Measurements from ENCODE around the gene MPC2.

MPC2 gene

DNA sequence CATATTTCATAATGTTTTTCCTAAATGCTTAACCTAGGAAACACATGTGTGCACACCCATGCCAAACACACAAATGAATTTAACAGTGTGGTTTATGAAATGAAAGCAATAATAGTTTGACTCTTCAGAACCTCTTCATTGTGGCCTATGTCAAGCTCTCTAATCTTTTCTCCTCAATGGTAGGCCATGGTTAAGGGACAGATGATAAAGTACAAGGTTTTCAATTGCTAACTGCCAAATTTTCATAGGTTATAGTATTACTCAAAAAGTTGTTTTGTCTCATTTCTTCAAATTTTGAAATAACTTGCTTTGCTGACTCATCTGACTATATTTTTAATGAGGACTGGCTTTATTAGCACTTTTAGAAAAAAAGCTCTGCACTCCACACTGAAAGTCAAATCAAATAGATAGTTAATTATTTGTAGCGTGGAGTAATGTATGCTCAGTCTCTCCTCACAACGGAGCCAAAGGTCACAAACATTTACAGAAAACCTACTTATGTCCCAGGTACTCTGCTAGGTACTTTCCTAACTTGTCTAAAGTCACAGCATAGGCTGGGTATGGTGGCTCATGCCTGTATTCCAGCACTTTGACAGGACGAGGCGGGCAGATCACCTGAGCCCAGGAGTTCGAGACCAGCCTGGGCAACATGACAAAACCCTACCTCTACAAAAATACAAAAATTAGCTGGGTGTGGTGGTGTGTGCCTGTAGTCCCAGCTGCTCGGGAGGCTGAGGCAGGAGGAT lies 19.9 kb downstream of the MPC2 start:
- peak overlapping the region; percentile 31; the same call in 1 of the 2 replicates for H3K27ac ChIP-seq
- TF ChIP-seq, protein P1, sequence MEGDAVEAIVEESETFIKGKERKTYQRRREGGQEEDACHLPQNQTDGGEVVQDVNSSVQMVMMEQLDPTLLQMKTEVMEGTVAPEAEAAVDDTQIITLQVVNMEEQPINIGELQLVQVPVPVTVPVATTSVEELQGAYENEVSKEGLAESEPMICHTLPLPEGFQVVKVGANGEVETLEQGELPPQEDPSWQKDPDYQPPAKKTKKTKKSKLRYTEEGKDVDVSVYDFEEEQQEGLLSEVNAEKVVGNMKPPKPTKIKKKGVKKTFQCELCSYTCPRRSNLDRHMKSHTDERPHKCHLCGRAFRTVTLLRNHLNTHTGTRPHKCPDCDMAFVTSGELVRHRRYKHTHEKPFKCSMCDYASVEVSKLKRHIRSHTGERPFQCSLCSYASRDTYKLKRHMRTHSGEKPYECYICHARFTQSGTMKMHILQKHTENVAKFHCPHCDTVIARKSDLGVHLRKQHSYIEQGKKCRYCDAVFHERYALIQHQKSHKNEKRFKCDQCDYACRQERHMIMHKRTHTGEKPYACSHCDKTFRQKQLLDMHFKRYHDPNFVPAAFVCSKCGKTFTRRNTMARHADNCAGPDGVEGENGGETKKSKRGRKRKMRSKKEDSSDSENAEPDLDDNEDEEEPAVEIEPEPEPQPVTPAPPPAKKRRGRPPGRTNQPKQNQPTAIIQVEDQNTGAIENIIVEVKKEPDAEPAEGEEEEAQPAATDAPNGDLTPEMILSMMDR (conservative IDR thresholded peaks at IDR 0.05): no peak
- TF ChIP-seq ZFX (IDR thresholded peaks at IDR 0.05): no peak

DNA sequence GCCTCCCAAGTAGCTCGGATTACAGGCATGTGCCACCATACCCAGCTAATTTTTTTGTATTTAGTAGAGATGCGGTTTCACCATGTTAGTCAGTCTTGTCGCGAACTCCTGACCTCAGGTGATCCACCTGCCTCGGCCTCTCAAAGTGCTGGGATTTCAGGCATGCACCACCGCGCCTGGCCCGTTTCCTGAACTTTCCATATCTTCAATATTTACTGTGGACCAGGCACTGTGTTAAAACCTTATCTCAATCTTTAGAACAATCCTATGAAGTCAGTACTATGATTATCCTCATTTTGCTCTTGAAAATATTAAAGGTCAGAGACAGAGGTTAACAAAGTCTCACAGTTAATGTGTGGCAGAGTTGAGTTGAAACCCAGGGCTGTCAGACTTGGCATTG lies 21.3 kb downstream of the MPC2 start:
- TF ChIP-seq ZFX (IDR thresholded peaks at IDR 0.05): no peak
- TF ChIP-seq, protein P1 (conservative IDR thresholded peaks at IDR 0.05): no peak
- 0 out of 2 replicates have a peak overlapping the region, but pooled peaks have one; percentile 14 for H3K27ac ChIP-seq

DNA sequence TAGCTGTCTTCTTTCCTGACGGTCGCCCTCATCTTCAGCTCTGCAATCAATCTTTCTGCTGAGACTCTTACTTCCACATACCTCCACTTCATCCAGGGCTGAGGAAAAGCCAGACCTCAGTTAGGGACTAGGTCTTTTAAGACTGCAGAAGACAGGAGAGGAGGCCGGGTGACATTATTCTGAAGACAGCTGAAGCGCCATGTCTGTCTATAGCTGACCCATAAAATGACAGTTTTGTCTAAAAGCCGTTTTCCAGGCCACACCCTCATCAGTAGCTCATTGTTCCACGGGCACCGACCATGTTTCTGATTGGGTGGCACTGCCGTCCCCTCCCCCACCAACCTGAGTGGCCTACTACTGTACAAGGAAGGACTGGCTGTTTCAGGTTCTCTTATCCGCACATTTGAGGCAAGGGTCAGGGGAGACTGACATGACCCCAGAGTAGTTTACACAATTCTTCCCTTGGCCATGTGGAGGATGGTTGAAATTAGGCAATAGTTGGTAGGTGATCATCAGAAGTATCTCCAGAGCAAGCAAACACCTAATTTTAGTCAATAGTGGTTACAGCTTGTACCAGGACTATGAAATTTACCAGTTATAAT lies 22.9 kb downstream of the MPC2 start, which contains the start of gene ADCY10:
TSS of gene ADCY10 (minus strand) at position 240 of the 602 bp plus-strand sequence. CDS start 8,994 bp downstream, outside the sequence.
- TF ChIP-seq ZFX (IDR thresholded peaks at IDR 0.05): no peak
- TF ChIP-seq, protein P1 (conservative IDR thresholded peaks at IDR 0.05): no peak
- H3K27ac ChIP-seq: peak within 1 kb of the TSS; percentile 96

DNA sequence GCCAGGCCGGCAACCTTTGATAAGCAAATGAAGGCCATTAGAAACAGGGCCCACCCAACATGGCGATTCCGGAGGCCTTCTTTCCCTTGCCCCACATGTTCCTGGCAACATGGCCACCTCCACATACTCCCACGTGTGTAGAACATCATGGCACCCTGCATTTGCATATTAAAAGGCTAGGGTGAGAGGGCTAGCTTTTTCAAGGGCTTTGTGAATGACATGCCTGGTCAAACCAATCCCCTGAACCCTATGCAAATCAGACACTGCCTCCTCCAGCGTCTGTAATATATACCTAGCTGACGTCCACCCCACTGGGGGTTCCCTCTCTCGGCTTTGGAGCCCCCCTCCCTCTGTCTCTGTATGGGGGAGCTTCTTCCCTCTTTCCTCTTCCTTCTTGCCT lies 24.6 kb downstream of the MPC2 start:
- no peak for TF ChIP-seq ZFX (IDR thresholded peaks at IDR 0.05)
- TF ChIP-seq, protein P1 (conservative IDR thresholded peaks at IDR 0.05): no peak
- H3K27ac ChIP-seq: peak overlapping the region; percentile 96

DNA sequence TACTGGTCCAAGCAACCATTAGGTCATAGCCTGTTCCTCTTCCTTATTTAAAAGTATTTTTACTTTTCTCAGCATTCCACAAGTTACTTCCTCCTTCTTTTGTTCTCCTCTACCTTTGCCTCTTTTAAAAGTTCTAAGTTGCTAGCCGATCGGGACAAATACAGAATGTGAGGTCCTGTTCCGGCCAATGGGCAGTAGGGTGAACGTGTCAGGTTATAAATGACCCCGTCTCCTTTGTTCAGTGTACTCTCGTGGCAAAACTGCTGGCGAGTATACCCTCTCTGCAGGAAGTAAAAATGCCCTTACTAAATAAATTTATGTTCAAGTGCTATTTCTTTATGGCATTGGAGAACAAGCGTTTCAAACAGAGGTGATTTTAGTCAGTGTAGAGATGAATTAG lies 25.5 kb downstream of the MPC2 start:
- TF ChIP-seq, protein P1 (conservative IDR thresholded peaks at IDR 0.05): no peak
- no peak for TF ChIP-seq ZFX (IDR thresholded peaks at IDR 0.05)
- H3K27ac ChIP-seq: peak overlapping the region; percentile 96; the same call in 1 of the 2 replicates

DNA sequence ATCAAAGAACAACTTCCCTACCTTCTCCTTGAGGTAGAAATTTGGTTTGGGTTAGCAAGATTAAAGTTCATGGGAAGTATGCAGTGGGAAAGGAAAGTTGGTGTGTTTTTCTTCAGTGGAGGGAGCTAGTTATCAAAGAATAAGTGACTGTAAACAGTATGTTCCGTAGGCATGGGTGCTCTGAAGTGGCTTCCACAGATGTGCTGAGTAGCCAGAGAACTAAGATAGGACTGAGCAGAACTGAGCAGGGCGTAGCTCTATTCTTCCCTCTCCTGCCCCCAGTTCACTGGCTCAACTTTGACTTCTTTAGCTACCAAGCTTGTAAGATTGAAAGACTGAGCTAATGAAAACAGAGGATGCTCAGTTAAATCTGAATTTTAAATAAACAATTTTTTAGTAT lies 26.3 kb downstream of the MPC2 start:
- TF ChIP-seq, protein P1 (conservative IDR thresholded peaks at IDR 0.05): no peak
- H3K27ac ChIP-seq: peak overlapping the region; percentile 92; the same call in 1 of the 2 replicates

DNA sequence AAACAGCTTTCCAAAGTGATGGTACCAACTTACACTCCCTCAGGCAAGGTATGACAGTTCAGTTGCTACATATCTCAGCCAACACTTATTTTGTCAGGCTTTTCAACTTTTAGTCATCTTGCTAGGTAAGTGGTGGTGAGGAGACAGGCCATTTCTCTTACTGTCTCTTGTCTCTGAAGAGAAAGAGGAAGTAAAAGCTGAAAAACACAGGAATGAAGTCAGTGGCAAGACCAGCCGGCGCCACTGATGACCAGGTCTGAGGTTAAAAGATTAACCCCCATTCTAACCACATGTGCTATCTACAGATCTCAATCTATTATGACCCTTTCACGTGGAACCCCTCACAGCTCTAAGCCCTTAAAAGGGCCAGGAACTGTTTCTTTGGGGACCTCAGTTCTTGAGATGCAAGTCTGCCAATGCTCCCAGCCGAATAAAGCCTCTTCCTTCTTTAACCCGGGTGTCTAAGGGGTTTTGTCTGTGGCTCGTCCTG lies 27.1 kb downstream of the MPC2 start:
- no peak for TF ChIP-seq ZFX (IDR thresholded peaks at IDR 0.05)
- TF ChIP-seq, protein P1 (conservative IDR thresholded peaks at IDR 0.05): no peak
- peak overlapping the region; percentile 92; the same call in 1 of the 2 replicates for H3K27ac ChIP-seq

Measured in C4-2B (cell line).